ENCODE results near the gene SLC51B. TPM values are rescaled to one million over a fixed set of nuclear protein-coding genes. Genes with fewer than 3 reads are reported as not detected.

Gene SLC51B
- polyA plus RNA-seq, 1 of the 3 experiments (the other 2 are of a cell fraction): not detected

GRCh38 chr15:65086680-65087111 is 41.5 kb downstream of the SLC51B start (continued):
- TF ChIP-seq SIN3A (IDR thresholded peaks at IDR 0.05; ENCODE audit: borderline replicate concordance, low read depth, low read length) (no peak), YY1 (IDR thresholded peaks at IDR 0.05; ENCODE audit: low read depth) (no peak), GABPA (IDR thresholded peaks at IDR 0.05; ENCODE audit: low read depth) (no peak), MXI1 (IDR thresholded peaks at IDR 0.05; ENCODE audit: low read depth, low read length) (no peak), RFX5 (IDR thresholded peaks at IDR 0.05; ENCODE audit: low read length) (no peak), ZBTB33 (IDR thresholded peaks at IDR 0.05; ENCODE audit: borderline replicate concordance, low read depth) (no peak)

GRCh38 chr15:65087411-65087810 is 42.2 kb downstream of the SLC51B start:
- ChIA-PET CTCF (interaction anchor here (0.7 to 8.3 kb wide), 20 partner anchors 8 to 359 kb away, joined by 3 to 99 read pairs (median 5); partner anchors contain the start of genes KBTBD13 and RASL12), POLR2A (interaction anchor here (1.0 kb wide), 1 partner anchor 27 kb away, joined by 3 read pairs; the partner anchor contains the start of gene UBAP1L)
- Histone ChIP-seq H3K79me2 (ENCODE audit: insufficient read depth) (no peaks in the 10 kb centered on the region), H4K20me1 (ENCODE audit: insufficient read depth) (no peaks in the 10 kb centered on the region), H3F3A (replicated peaks; ENCODE audit: insufficient read depth) (no peaks in the 10 kb centered on the region), H3K27me3 (ENCODE audit: insufficient read depth) (no peaks in the 10 kb centered on the region), H3K9me3 (no peaks in the 10 kb centered on the region), H3K27ac (ENCODE audit: low read depth in 2 of 2, low read length in 1 of 2) (no peak overlapping the region), H3K4me2 (no peak overlapping the region), H3K4me3 (ENCODE audit: low read depth in 2 of 2, low read length in 1 of 2) (no peak overlapping the region), H3K9me2 (no peaks in the 10 kb centered on the region), H2AFZ (ENCODE audit: low read depth) (no peak overlapping the region), H3K36me3 (replicated peaks in 1 of 2; ENCODE audit: control insufficient read depth in 1 of 2, insufficient read depth in 2 of 2, low read length in 1 of 2) (peaks cover 0 to 2% of the 10 kb centered on the region in 2 experiments), H3K4me1 (ENCODE audit: control insufficient read depth in 1 of 2, insufficient read depth in 2 of 2, low read depth in 1 of 2, low read length in 1 of 2) (peaks cover 0 to 34% of the 10 kb centered on the region in 2 experiments; a peak in 1 of 4 replicates), H3K9ac (no peak overlapping the region)
- WGBS (ENCODE audit: low lambda C conversion rate): 46% methylated on average over 2 of the region's 3 CpGs
- no peak for DNase-seq
- no peak for TF ChIP-seq GABPA (IDR thresholded peaks at IDR 0.05; ENCODE audit: low read depth)
- no peak for TF ChIP-seq SMC3 (IDR thresholded peaks at IDR 0.05; ENCODE audit: low read depth, low read length)
- TF ChIP-seq NFIC (IDR thresholded peaks at IDR 0.05; ENCODE audit: borderline replicate concordance): no peak
- TF ChIP-seq EP300 (IDR thresholded peaks at IDR 0.05; ENCODE audit: borderline replicate concordance in 1 of 2, low read depth in 1 of 2, low read length in 1 of 2): no peak
- no peak for TF ChIP-seq YY1 (IDR thresholded peaks at IDR 0.05; ENCODE audit: low read depth)
- no peak for TF ChIP-seq MAX (IDR thresholded peaks at IDR 0.05; ENCODE audit: low read depth)
- no peak for TF ChIP-seq NRF1 (IDR thresholded peaks at IDR 0.05; ENCODE audit: low read depth, low read length)
- no peak for TF ChIP-seq TEAD4 (IDR thresholded peaks at IDR 0.05; ENCODE audit: borderline replicate concordance, insufficient read depth)
- no peak for TF ChIP-seq IRF3 (IDR thresholded peaks at IDR 0.05; ENCODE audit: low read depth, low read length)
- no peak for TF ChIP-seq CTCF (IDR thresholded peaks at IDR 0.05)
- TF ChIP-seq SIN3A (IDR thresholded peaks at IDR 0.05; ENCODE audit: borderline replicate concordance, low read depth, low read length): no peak
- TF ChIP-seq ZBTB33 (IDR thresholded peaks at IDR 0.05; ENCODE audit: borderline replicate concordance, low read depth): no peak
- no peak for TF ChIP-seq JUND (IDR thresholded peaks at IDR 0.05)
- TF ChIP-seq REST (IDR thresholded peaks at IDR 0.05; ENCODE audit: low read depth, low read length): no peak
- no peak for TF ChIP-seq RFX5 (IDR thresholded peaks at IDR 0.05; ENCODE audit: low read length)

Data from SK-N-SH (cell line).